Epithelial cell of esophagus (primary cell): ENCODE measurements around the gene LY6G5C.
A peak's percentile ranks its signal among the peaks of the same experiment; 100 is the strongest.

Source experiments
- DNase-seq: peaks from one replicate; pipeline ENCODE4 v3.0.0; 2010; ENCODE audit warnings: low read depth
- H3K4me3 ChIP-seq: 2 replicates; pipeline ENCODE4 v1.5.1; 2011; ENCODE audit warnings: mild to moderate bottlenecking, low read length, control low read depth
- TF ChIP-seq, protein P1 (sequence below): IDR thresholded peaks from 2 replicates; pipeline ENCODE4 v1.5.1; 2011; ENCODE audit warnings: low read depth, mild to moderate bottlenecking, low read length, control low read depth, inconsistent platforms; ENCODE audit not compliant: insufficient read depth; ENCODE audit errors: missing control alignments

The LY6G5C gene, protein sequence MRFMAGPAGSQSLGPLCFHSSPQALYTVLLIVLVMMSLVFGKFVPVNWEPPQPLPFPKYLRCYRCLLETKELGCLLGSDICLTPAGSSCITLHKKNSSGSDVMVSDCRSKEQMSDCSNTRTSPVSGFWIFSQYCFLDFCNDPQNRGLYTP

DNA sequence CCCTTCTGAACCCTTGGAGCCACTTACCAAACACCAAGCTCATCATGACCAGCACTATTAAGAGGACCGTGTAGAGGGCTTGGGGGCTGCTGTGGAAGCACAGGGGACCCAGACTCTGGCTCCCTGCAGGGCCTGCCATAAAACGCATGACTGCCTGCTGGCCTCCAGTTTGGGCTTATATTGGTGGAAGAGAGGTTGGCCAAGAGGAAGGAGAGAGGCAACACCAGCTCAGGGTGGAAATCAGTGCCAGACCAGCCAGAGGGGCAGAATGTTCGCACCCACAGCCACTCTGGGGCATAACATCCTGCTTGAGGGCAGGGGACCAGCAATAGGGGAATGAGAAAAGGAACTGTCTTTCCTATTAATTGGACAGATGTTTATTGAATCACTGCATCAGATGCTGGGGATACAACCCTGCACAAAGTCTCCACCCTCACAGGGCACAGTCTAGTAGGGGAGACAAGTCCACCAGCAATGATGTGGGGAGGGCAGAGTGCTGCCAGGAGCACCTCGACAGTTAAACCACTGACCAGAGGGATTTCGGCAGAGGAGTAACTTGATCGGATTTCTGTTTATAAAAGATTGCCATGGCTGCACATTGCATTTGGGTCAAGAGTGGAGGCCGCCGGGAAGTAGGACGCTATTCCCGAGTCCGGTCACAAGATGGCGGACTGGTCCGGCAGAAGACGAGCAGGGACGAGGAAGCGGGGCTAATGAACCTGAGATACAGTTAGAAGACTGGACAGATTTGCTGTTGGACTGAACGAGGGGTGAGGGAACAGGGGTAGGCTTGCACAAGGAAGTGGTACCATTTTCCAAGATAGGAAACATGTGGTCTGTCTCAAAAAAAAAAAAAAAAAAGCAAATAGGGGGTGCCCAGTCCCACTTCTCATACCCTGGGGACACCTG, at the start of gene LY6G5C:
TSS of gene LY6G5C (minus strand) at position 842 of the 909 bp plus-strand sequence. CDS start at position 148, 694 bp downstream.
- peak within 1 kb of the TSS; percentile 45 for H3K4me3 ChIP-seq
- peak; percentile 87 for DNase-seq
- TF ChIP-seq, protein P1, sequence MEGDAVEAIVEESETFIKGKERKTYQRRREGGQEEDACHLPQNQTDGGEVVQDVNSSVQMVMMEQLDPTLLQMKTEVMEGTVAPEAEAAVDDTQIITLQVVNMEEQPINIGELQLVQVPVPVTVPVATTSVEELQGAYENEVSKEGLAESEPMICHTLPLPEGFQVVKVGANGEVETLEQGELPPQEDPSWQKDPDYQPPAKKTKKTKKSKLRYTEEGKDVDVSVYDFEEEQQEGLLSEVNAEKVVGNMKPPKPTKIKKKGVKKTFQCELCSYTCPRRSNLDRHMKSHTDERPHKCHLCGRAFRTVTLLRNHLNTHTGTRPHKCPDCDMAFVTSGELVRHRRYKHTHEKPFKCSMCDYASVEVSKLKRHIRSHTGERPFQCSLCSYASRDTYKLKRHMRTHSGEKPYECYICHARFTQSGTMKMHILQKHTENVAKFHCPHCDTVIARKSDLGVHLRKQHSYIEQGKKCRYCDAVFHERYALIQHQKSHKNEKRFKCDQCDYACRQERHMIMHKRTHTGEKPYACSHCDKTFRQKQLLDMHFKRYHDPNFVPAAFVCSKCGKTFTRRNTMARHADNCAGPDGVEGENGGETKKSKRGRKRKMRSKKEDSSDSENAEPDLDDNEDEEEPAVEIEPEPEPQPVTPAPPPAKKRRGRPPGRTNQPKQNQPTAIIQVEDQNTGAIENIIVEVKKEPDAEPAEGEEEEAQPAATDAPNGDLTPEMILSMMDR: peak; percentile 81

DNA sequence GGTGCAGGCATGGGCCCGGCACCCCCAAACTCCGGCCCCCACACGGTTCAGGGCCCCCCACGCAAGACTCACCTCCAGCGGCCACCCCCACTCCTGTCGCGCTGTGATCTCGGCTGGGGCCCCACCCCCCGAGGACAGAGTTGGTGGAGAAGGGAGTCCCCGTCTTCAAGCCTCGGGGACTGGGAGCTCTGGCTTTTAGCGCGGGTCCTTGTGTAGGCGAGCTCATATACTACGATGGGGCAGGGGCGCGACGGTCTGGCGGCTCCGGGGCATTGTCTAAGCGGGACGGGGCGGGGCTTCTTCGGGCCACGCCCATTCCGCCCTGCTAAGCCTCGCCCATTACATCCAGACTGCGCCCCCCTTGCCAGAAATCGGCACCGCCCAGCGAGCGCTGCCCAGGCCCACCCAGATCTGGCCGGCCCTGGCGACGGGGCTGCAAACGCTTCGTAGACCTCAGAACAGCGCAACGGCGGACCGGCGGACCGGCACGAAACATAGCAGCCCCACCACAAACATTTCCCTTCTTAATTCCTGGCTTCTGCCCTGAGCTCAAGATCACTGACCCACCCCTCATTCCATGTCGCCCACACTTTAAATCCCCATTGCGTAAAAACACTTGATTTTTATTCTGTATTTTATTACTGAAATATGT, 49.2 kb upstream of the LY6G5C start:
- peak; percentile 69 for DNase-seq
- H3K4me3 ChIP-seq: peak overlapping the region; percentile 66
- TF ChIP-seq, protein P1: no peak

DNA sequence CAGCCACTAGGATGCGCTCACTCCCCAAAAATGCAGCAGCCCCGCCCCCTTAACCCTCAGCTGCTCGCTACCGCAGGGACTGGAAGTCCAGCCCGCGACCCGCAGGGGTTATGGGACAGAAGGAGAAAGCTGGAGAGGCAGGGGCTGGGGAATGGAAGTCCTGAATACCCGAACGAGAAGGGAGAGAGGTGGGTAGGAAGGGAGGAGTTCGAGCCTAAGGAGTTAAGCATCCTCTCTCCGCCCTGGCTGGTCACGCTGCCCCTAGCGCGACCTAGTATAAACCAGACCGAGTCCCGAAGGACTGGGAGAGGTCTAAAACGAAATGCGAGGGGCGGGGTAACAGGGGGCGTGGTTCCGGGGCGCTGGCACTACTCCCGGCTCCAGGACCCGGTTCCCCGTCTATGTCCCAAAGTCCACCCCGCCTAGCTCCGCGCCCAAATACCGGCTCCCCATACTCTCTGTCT, 48.7 kb upstream of the LY6G5C start:
- peak; percentile 81 for DNase-seq
- TF ChIP-seq, protein P1: no peak
- peak overlapping the region; percentile 66 for H3K4me3 ChIP-seq

DNA sequence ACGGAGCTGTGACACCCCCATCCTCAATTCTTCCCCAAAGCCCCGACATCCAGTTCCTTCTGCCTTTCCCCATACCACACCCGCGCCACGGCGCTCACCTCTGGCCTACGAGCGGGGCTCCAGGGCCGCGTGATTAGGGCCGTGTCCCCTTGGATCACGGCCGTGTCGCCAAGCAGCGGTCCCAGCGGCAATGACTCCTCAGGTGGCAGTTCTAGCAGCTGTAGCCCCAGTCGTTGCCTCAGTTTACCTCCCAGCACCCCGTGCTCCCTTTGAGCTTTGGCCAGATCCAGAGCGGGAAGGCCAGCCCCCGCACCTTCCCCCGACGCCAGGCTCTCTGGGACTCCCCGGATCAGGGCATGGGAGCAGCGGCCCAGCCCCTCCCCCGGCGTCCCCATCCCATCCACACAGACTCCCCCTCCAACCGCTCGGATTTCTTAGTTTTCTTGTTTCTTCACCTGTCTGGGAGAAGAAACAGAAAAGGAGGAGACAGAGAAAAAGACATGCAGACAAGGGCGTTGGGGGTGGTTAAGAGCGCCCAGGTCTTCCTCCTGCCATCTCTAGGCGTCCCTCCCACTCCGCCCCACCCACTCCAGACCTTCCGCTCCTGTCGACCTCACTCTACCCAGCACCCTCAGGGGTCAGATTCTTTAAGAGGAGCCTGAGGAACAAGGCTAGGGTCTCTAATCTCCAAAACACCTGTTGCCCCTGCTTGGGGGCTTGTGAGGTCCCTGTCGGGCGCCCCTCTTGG, 48.1 kb upstream of the LY6G5C start, which contains the start of gene DDAH2:
TSS of gene DDAH2 (minus strand) at position 533 of the 748 bp plus-strand sequence. CDS start at position 395, 138 bp downstream.
- no peak for DNase-seq
- TF ChIP-seq, protein P1: peak; percentile 57
- peak within 1 kb of the TSS; percentile 66 for H3K4me3 ChIP-seq

DNA sequence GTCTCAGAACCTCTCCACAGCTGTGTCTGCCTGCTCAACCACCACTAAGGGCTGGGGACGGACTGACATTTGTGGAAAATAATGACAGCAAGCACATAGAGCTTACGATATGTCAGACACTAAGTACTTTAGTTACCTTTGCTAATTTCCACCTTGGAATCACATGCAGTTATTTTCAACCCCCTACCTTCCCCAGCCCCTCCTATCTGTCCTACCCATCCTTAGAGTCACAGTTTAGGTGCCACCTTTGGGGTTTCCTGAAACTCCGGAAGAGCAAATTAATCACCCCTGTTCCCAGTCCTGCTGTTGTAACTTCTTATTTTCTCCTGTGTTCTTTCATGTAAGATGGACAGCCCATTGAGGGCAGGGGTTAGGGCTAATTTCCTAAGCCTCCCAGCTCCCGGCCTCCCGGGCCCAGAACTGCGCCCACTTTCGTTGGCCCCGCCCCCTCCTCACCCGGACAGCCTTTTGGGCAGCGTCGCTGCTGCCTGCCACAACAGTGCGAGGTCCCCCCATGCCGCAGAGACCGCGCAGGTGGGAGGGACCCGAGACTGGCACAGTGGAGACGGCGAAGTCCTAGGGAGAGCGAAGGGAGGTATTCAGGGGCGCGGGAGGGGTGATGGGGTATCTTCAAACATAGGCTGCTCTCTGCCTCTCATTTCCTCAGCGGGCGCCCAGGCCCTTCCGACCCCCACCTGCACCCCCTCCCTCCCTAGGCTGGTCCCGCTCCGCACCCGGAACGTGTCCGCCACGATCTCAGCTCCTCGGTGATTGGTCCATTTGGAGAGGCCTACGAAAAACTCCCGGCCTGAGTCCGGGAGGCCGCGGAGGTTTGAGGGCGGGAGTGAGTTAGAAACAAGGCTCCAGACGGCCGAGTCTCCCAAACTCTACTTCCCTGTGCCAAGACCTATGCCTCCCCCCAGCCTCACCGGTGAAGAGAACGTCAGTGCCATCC, 47.1 kb upstream of the LY6G5C start:
- DNase-seq: no peak
- TF ChIP-seq, protein P1: no peak
- H3K4me3 ChIP-seq: no peak overlapping the region
